HPDE6-E6E7 (cell line): ENCODE results near the gene FAM149A.

ENCODE experiments used
- DNase-seq: peaks from one replicate; pipeline ENCODE4 v3.0.0; 2011; ENCODE audit warnings: missing footprints; ENCODE audit errors: extremely low spot score

Gene FAM149A

DNA sequence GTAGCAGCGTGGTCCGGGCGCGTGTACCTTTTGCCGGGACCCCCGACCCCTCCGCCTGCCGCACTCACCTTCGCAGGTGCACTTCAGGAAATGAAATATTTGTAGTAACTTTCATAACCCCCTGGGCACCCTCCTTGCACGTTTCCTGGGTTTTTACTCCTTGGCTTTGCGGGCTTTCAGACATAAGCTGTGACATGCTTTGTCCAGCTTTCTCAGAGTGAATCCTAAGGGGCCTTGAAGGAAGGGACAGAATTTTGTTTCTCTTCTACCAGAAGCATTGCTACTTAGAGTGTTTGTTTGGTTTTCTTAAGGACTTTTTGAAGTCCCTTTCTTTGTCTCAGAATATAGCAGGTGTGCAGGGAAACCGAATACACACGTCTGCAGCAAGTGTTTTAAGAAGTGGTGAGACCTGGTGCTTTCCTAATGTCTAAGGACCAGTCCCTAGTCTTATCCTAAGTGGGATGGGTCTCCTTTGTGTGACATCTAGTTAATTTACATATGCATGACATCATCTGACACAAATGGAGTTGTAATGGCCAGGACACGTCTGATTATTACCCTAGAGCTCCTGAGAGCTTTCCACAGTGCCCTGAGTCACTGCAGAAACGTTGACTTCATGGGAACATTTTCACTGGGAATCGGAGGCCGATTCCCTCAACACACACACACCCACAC lies 1.3 kb downstream of the FAM149A start:
- DNase-seq = no peak

DNA sequence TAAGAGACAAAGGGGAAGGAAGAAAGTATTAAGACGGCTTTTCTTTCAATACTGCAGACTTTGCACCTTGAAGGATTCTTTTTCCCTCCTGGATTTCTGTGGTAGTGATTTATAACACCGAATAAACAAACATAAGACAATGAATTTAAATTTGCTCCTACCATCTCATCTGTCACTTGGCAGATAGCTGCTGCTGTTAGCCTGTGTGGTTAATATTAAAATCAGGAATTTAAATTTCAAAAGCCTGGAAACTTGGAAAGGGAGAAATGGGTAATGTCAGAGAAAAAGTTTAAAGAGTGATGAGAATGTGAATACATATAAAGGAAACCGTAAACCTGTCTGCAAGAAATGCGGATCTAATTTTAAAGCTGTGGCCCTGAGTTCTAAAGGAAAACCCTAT lies 3.4 kb downstream of the FAM149A start:
- no peak for DNase-seq

DNA sequence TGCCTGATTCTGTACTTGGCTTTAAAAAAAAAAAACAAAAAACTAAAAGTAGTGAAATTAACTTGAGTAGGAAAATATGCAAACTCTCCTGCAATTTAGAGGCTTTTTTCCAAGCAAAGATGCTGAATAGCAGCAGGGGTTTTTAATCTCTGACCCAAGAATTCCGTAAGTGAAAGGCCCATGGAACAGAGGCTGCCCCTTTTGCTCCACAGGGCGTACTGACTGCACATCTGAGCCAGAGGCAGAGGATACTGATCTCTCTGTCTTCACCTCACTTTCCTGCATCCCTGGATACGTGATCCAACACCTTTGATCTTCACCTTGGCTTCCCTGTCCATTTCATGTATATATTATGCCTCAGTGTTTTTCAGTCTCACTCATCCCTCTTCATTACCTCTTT lies 3.9 kb downstream of the FAM149A start:
- DNase-seq = no peak

- no peak for DNase-seq
Observed at GRCh38 chr4:186109245-186109644, 4.7 kb downstream of the FAM149A start.

DNA sequence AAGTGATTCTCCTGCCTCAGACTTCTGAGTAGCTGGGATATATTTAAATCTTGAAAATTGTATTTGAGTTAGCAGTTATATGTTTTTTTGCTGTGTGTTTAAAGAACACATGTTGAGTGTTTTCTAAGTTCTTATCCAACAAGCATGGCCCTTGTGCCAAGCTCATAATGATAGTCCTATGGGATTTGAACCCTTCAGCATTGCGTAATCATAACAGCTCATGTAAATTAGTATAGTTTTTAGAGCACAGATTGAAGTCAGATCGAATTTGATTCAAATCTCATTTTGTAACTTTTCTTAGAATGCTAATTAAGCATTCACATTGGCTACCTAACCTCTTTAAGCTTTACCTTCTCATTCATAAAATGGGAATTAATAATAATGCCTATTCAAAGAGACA lies 12.2 kb downstream of the FAM149A start:
- DNase-seq = no peak

DNA sequence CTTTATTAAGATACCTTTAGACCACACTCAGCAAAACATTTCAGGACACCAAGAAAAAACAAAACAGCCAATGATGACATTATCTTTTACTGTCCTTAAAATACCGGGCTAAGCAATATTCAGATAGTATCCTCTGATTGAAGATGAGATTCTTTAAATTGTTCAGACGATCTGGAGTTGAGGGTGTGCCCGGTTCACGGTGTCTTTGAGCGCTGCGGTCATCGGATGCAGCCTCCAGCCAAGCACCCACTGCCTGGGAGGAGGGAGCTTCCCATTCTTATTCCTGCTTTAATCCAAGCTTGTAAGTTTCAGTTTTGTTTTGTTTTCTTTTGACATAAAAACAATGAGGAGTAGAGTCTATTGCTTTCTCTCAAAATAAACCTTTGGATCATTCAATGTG lies 14.1 kb downstream of the FAM149A start:
- DNase-seq = no peak

GRCh38 chr4:186121057-186121456 lies 16.6 kb downstream of the FAM149A start:
- DNase-seq = no peak

GRCh38 chr4:186128842-186129241 lies 24.3 kb downstream of the FAM149A start:
- DNase-seq = no peak

DNA sequence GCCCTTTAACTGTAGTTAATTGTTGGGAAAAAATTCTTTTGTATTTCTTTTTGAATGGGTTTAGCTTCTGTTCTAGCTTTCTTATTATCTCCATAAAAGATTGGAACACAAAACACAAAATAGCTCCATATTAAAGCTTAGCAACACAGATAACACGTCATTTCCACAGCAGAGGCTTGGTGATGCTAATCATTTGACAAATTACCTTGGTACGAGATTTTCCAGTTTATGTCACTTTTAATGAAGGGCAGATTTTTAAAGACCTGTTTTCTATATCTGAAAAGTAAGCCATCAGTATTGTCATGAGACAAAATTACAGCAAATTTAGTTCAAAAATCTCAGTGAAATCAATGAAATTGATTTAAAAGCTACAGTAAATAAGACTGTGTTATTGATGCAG lies 27.4 kb downstream of the FAM149A start:
- no peak for DNase-seq

- DNase-seq = peak; percentile 38
Observed at GRCh38 chr4:186132577-186133242, 28.2 kb downstream of the FAM149A start.

DNA sequence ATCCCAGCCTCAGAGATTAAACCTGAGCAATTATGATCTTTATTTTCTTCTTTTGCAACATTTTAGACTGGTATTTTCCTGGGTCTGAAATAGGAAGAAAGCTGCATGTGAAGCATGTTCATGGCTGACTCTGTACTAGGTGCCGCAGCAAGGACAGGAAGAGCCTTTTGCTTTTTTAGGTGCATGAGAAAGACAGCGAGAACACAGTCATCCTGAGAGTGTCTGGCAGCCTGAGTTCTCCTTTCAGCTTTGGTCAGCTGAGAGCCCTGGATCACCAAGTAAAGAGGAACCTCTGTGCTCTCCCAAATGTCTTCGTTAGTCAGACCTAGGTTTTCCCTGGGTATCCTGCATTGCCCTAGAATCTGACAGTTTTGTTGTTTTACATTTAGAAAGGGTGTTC lies 29.8 kb downstream of the FAM149A start:
- DNase-seq = no peak

DNA sequence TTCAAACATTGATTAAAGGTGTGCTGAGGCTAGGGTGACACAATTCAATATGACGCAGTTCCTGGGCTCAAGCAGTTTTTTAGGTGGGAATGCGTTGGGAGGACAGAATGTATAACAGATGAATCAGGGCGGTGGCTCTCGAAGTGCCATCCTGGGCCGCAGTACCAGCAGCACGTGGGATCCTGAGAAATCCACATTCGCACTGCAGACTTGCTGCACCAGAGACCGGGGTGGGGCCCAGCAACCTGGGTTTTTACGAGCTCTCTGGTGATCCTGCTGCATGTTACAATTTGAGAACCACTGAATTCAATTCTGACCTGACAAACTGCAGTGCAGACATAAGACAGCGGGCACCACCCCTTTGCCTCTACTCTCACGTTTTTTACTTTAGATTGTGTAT lies 30.4 kb downstream of the FAM149A start:
- no peak for DNase-seq

DNA sequence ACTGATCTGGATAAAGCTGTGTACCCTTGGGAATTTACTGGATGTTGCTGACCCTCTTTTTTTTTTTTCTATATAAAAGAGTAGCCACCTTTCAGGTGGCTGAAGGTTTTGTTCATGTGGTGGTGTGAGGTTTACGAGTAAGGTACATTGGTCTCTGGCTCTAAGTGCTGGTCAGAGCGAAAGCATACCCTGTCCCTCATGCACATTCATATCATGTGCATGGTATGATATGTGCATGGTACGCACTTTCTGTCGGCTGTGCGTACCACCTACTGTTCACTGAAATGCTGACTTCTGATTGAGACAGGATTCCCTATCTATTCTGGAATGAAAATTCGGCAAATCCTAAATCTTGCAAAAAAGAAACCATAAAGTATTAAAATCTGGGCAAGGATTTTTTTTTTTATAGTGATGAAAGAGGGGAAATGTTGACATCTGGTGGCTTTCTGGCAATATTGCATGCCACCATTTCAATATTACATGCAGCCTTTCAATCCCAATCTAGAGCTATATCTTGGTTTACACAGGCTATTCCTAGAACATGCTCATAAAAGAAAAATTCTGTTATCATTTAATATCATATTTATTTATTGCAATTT lies 32.8 kb downstream of the FAM149A start:
- DNase-seq = no peak

- peak; percentile 42 for DNase-seq
Observed at GRCh38 chr4:186144198-186144945, 39.9 kb downstream of the FAM149A start.

- peak; percentile 23 for DNase-seq
Observed at GRCh38 chr4:186144946-186145569, 40.6 kb downstream of the FAM149A start.

DNA sequence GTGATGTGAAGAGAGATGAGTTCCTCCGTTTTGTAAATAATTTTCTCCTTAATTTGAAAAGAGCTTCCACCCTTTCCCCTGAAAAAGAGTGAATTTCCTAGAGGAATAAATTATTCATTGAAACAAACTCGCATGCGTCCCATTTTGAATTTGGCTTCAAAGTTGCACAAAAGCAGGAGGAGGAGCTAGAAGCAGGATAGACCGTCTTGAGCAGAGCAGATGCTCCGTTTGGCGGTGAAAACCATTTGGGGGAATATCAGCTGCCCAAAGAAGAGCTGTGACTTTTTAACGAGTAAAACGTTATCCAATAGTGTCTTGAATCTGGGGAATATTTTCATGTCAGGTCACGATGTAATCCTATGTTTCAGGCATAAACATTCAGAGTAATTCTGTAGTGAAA lies 42.0 kb downstream of the FAM149A start:
- DNase-seq = no peak

DNA sequence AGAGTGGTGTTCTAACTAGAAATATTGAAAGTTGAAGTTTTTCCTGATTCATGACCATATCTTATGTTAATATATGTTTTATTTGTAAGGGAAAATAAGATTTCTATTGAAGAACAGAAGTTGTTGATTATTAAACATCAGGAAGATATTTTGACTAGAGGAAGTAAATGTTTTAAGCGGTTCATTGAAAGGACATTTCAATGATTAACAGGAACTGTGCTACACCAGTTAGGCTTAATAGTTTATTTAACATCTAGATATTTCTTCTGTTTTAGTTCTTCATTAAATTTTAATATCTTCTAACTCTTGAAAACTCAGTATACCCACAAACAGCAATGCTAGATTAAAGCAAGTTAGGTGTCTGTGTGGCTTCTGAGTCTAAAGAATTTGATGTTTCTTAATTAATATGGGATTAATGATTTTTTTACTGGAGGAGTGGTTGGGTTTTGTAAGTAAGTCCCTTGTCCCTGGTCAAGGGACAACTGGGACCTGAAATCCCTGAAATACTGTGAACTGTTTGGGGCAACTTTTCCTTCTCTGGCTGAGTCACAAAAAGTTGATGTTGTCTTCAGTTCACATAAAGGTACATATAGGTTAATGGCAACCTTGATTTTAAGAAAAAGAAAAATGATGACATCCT lies 44.0 kb downstream of the FAM149A start:
- DNase-seq = no peak

- no peak for DNase-seq
Observed at GRCh38 chr4:186149872-186150271, 45.4 kb downstream of the FAM149A start.

- no peak for DNase-seq
Observed at GRCh38 chr4:186150926-186151325, 46.4 kb downstream of the FAM149A start.

GRCh38 chr4:186151499-186151898 lies 47.0 kb downstream of the FAM149A start:
- no peak for DNase-seq

DNA sequence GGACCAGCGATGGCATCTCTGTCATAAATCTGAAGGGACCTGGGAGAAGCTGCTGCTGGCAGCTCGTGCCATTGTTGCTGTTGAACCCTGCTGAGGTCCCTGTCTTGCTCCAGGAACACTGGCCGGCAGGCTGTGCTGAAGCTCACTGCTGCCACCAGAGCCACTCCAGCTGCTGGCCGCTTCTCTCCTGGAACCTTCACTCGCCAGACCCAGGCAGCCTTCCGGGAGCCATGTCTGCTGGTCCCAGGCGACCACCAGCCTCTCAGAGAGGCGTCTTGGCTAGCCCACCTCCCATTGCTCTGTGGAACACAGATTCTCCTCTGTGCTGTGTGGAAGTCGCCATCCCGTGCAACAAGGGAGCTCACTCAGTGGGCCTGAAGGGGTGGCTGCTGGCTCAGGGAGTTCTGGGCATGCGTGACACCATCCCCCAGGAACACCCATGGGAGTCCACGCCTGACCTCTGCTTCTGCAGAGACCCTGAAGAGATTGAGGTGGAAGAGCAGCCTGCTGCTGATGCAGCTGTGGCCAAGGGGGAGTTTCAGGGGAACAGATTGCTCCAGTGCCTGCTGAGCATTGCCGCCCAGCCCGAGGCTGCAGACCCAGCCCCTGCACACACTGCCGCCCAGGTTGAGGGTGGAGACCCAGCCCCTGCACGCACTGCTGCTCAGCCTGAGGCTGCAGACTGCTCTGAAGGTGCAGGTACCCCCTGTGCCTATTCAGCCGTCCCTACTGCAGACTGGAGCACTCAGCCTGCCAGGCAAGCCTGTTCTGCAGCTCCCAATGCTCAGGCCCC lies 53.7 kb downstream of the FAM149A start:
- DNase-seq = no peak
